ENCODE data around the gene SF1.

DNA sequence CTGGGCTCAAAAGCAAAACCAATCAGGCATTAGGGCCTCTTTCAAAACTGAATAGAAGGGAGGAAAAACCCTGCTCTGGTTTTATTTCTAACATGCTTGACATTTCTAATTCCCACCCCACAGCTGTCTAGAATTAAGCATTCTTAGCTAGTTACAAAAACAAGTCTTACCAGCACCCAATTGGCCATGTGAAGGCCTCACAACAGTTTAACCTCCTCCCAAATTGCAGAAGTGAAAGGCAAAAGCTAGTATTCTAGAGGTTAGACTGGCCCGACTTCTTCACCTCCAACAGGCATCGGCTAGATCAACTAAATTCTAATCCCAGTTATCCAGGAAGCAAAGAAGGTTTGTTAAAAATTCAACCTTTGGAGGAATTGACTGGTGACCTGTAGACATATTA is 6.5 kb downstream of the SF1 start:
- no peak for TF ChIP-seq NFYB (CRISPR knock-in tag; conservative IDR thresholded peaks at IDR 0.05; ENCODE audit: low read depth)
- TF ChIP-seq FOXJ3 (CRISPR knock-in tag; IDR thresholded peaks at IDR 0.05; ENCODE audit: borderline replicate concordance): no peak
